HepG2 (cell line): ENCODE measurements around the gene JPT1. TPM values are rescaled to one million over a fixed set of nuclear protein-coding genes. Genes with fewer than 3 reads are reported as not detected.
A peak's percentile ranks its signal among the peaks of the same experiment; 100 is the strongest.

Experiments used
- AFF4 ChIP-seq: sonication (generic); formaldehyde crosslinking; IDR thresholded peaks from 2 replicates; pipeline ENCODE4 v1.4.0; 2020; ENCODE audit warnings: missing genetic modification reagents
- BCL6 ChIP-seq: IDR thresholded peaks from 2 replicates; pipeline ENCODE4 v1.6.1; 2016; ENCODE audit warnings: missing genetic modification reagents, missing compliant biosample characterization
- BRCA1 ChIP-seq: sonication (generic); formaldehyde crosslinking; IDR thresholded peaks from 2 replicates; pipeline ENCODE4 v1.4.0; 2020; ENCODE audit warnings: missing genetic modification reagents
- EHMT2 ChIP-seq: fragments of 200-600 bp; sonication (generic); IDR thresholded peaks from 2 replicates; pipeline ENCODE4 v1.7.0; 2017; ENCODE audit warnings: antibody characterized with exemption, low read depth, low read length, borderline replicate concordance
- JUND ChIP-seq: sonication (generic); formaldehyde crosslinking; IDR thresholded peaks from 2 replicates; pipeline ENCODE4 v1.8.0; 2022; ENCODE audit warnings: mild to moderate bottlenecking, missing genetic modification reagents
- NFYB ChIP-seq: sonication (generic); formaldehyde crosslinking; IDR thresholded peaks from 2 replicates; pipeline ENCODE4 v1.4.0; 2020; ENCODE audit warnings: missing genetic modification reagents
- RBFOX2 ChIP-seq: fragments of 200-400 bp; formaldehyde crosslinking; IDR thresholded peaks from 2 replicates; pipeline ENCODE4 v1.6.1; 2017; ENCODE audit warnings: low read depth, mild to moderate bottlenecking, low read length
- RBM39 ChIP-seq: fragments of 200-400 bp; formaldehyde crosslinking; IDR thresholded peaks from one replicate; pipeline ENCODE4 v1.6.1; 2018; ENCODE audit warnings: antibody characterized with exemption, mild to moderate bottlenecking, low read depth, low read length; ENCODE audit not compliant: poor library complexity, severe bottlenecking
- RFXANK ChIP-seq: IDR thresholded peaks from 2 replicates; pipeline ENCODE4 v1.6.1; 2016
- YY1 ChIP-seq: IDR thresholded peaks from 2 replicates; pipeline ENCODE4 v1.6.1; 2011; ENCODE audit warnings: low read length, low read depth, moderate library complexity, mild to moderate bottlenecking; ENCODE audit not compliant: insufficient read depth, insufficient replicate concordance
- ZBTB25 ChIP-seq: IDR thresholded peaks from 2 replicates; pipeline ENCODE4 v1.6.1; 2018; ENCODE audit warnings: missing genetic modification reagents
- ZBTB46 ChIP-seq: sonication (generic); formaldehyde crosslinking; IDR thresholded peaks from 2 replicates; pipeline ENCODE4 v1.4.0; 2020; ENCODE audit warnings: mild to moderate bottlenecking, missing genetic modification reagents, borderline replicate concordance
- ZNF24 ChIP-seq: fragments of 450-650 bp; IDR thresholded peaks from 2 replicates; pipeline ENCODE4 v1.6.1; 2017; ENCODE audit warnings: antibody characterized with exemption, mild to moderate bottlenecking
- ZNF703 ChIP-seq: sonication (generic); formaldehyde crosslinking; IDR thresholded peaks from 2 replicates; pipeline ENCODE4 v1.5.1; 2020; ENCODE audit warnings: missing genetic modification reagents, mild to moderate bottlenecking, moderate library complexity, borderline replicate concordance
- polyA plus RNA-seq, 8 experiments: library from polyadenylated mRNA; depleted of rRNA in 3 of 8; stranded (reverse) in 7 of 8; unstranded in 1 of 8; fragments of >200 nt; fragmentation: Illumina TruSeq in 4 of 8; extraction: Trizol in 4 of 8; gene quantifications; 2 replicates each; pipeline versions ENCODE4 v1.2.1 to v1.2.3, GENCODE V29; 2011 to 2016; ENCODE audit warnings: low read depth in 4 of 8, missing spikeins in 1 of 8, mixed read lengths in 1 of 8; ENCODE audit not compliant: insufficient read depth in 1 of 8
- total RNA-seq, 5 experiments: library from RNA; depleted of rRNA; stranded (reverse); fragments of >200 nt; fragmentation: Illumina TruSeq; extraction: Trizol; gene quantifications; 2 replicates each; pipeline ENCODE4 v1.2.3, GENCODE V29; 2016; ENCODE audit warnings: low read depth in 1 of 5
- TF ChIP-seq, protein P1 (sequence below): sonication (generic); formaldehyde crosslinking; IDR thresholded peaks from 2 replicates; pipeline ENCODE4 v1.5.0; 2020; ENCODE audit warnings: missing genetic modification reagents
- TF ChIP-seq, protein P2 (sequence below): sonication (generic); formaldehyde crosslinking; conservative IDR thresholded peaks from 2 replicates; pipeline ENCODE4 v1.8.0; 2022; ENCODE audit warnings: mild to moderate bottlenecking, moderate library complexity, missing genetic modification reagents
- TF ChIP-seq, protein P3 (sequence below): sonication (generic); formaldehyde crosslinking; IDR thresholded peaks from 2 replicates; pipeline ENCODE4 v1.4.0; 2020; ENCODE audit warnings: missing genetic modification reagents

Gene JPT1
- total and polyA plus RNA-seq, 2 of the 13 experiments (the other 11 are each of a cell fraction or from before 2014, with no cell fraction given), result 43.3 to 256 TPM

DNA sequence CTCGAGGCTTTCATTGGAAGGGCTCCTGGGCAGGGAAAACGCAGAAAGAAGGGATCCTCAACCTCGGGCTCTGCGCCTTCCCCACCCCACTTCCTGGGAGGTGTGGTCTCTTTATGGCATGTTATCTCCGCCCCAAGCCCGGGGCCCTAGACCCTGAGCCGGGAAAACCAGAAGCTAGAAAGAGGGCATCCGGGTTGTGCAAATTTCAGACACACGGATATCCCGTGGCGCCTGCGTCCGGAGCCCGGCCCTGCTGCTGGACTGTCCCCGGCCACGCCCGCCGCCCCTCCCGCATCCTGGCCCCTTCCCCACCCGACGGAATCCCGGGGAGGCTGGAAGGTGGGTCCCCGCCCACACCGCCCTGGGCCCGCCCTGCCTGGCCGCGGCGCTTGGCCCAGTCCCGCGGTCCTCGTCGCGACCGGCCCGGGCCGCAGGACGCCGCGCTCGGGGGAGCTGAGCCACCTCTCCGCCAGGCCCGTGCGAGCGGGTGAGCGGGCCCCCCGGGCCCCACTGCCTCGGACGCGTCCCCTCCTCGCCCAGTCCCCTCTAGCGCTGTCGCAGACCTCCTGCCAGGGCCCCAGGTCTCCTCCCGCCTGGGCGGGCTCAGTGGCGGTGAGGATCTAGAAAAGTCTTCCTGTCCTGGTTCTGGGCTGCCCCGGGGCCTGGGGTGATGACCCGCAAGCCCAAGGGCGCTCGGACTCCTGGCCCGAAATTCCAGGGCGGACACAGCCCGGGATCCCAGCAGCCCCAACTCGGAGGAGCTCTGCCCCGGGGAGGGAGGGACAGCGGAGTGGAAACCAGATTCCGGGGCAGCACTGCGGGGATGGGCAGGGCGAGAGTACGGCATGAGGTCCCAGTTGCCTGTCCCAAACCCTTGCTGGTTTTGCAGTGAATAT, 66.5 kb downstream of the JPT1 start, which contains the start of gene SLC16A5 (continued):
- TF ChIP-seq, protein P1, sequence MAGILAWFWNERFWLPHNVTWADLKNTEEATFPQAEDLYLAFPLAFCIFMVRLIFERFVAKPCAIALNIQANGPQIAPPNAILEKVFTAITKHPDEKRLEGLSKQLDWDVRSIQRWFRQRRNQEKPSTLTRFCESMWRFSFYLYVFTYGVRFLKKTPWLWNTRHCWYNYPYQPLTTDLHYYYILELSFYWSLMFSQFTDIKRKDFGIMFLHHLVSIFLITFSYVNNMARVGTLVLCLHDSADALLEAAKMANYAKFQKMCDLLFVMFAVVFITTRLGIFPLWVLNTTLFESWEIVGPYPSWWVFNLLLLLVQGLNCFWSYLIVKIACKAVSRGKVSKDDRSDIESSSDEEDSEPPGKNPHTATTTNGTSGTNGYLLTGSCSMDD (CRISPR knock-in tag), result no peak
- TF ChIP-seq, protein P2, sequence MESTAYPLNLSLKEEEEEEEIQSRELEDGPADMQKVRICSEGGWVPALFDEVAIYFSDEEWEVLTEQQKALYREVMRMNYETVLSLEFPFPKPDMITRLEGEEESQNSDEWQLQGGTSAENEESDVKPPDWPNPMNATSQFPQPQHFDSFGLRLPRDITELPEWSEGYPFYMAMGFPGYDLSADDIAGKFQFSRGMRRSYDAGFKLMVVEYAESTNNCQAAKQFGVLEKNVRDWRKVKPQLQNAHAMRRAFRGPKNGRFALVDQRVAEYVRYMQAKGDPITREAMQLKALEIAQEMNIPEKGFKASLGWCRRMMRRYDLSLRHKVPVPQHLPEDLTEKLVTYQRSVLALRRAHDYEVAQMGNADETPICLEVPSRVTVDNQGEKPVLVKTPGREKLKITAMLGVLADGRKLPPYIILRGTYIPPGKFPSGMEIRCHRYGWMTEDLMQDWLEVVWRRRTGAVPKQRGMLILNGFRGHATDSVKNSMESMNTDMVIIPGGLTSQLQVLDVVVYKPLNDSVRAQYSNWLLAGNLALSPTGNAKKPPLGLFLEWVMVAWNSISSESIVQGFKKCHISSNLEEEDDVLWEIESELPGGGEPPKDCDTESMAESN (CRISPR knock-in tag), result peak; percentile 95
- peak; percentile 20 for TF ChIP-seq YY1
- no peak for TF ChIP-seq NFYB (CRISPR knock-in tag)
- peak; percentile 59; the same call in 1 of the 2 replicates for TF ChIP-seq BCL6 (CRISPR knock-in tag)
- no peak for TF ChIP-seq ZNF703 (CRISPR knock-in tag)
- TF ChIP-seq RBM39, result peak; percentile 25
- no peak for TF ChIP-seq RFXANK
- no peak for TF ChIP-seq BRCA1 (CRISPR knock-in tag)
- no peak for TF ChIP-seq JUND (CRISPR knock-in tag)
- TF ChIP-seq ZBTB25 (CRISPR knock-in tag), result peak; percentile 48; the same call in 1 of the 2 replicates
- TF ChIP-seq ZBTB46 (CRISPR knock-in tag), result peak; percentile 81; the same call in 1 of the 2 replicates
- TF ChIP-seq RBFOX2, result peak; percentile 89
- no peak for TF ChIP-seq EHMT2
- TF ChIP-seq, protein P3, sequence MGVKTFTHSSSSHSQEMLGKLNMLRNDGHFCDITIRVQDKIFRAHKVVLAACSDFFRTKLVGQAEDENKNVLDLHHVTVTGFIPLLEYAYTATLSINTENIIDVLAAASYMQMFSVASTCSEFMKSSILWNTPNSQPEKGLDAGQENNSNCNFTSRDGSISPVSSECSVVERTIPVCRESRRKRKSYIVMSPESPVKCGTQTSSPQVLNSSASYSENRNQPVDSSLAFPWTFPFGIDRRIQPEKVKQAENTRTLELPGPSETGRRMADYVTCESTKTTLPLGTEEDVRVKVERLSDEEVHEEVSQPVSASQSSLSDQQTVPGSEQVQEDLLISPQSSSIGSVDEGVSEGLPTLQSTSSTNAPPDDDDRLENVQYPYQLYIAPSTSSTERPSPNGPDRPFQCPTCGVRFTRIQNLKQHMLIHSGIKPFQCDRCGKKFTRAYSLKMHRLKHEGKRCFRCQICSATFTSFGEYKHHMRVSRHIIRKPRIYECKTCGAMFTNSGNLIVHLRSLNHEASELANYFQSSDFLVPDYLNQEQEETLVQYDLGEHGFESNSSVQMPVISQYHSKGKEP (CRISPR knock-in tag), result no peak
- TF ChIP-seq ZNF24, result no peak
- no peak for TF ChIP-seq AFF4 (CRISPR knock-in tag)
